Activated CD8-positive, alpha-beta memory T cell treated with anti-CD3 and anti-CD28 coated beads for 48 hours (primary cell): ENCODE data around the gene RAPGEF1.

ENCODE experiments used
- DNase-seq, 3 experiments: peaks; one replicate each; pipeline ENCODE4 v3.0.0-alpha.2; 2020; ENCODE audit warnings: low read depth in 2 of 3, low spot score in 2 of 3

The RAPGEF1 gene

DNA sequence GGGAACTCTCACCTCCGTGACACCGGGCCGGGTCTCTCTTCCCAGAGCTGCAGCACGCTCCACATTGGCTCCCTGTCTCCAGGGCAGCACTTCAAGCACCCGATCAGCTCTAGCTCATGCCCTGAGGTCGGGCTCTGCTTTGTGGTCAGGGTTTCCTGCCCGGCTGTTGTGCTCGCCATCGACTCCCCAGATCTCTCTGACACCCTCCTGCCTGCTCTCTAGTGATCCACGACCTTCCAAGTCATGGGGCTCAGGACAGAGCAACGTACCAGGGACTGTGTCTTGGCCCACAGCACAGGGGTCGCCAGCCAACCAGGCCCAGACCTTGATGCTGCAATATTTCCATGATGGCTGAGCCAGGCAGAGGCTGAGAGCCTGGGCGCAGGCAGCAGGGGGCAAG, 149.4 kb downstream of the RAPGEF1 start:
- DNase-seq = no peak

DNA sequence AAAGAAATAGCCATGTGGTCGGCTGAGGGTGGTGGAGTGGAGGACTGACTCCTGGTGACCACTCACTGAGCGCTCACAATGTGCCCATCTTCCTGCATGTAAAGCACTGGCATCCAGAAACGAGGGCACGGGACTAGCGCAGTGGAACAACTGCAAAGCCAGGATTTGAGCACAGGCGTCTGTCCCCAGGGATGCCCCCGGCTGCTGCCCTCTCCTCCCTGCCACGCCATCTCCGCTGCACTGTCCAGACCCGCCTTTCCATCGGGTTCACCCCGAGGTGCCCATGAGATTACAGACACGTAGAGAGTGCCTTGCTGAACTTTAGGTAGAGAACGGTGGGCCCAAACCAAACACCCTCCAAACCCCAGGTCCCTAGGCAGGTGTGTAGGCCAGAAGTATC, 149.9 kb downstream of the RAPGEF1 start:
- no peak for DNase-seq

DNA sequence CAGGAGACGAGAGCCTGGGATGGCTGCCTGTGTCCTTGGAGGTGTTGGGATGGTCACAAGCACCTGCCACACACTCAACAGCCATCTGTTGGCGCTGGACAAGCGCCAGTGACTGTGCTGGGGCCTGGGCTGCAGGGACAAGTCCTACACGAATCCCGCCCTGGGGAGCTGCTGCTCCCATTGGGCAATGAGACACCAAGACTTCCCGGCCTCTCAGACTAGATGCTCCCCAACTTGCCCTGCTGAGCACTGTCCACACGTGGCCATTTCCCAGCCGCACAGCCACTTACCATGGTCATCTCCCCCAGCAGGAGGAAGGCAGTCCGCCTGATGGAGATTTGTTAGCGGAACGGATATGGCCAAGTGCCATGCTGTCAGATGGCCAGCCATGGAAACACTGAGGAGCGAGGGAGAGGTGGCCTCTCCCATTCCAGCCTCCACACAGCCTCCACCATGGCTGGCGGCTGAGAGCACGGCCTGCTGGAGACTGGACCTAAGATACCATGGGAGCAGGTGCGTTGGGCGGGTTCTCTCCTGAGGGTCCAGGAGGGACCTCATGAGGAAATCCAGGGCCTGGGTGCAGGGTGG, 150.7 kb downstream of the RAPGEF1 start:
- DNase-seq = no peak

DNA sequence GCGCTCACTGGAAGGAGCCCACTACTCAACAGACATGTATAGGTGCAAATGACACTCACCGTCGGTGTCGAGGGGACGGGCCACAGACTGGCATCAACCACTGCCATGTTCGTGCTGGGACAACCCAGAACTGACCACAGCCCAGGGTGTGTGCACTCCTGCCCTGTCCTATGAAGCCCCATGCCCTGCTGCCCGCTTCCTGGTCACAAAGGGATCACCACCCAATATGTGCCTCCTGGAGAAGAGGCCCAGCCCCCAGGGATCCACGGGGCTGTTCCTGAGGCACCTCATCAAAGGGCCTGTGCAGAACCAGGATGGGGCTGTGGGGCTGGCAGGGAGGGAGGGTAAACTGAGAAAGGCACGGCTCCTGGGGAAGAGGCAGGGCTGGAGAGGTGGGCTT, 151.5 kb downstream of the RAPGEF1 start:
- no peak for DNase-seq

- no peak for DNase-seq
Observed at GRCh38 chr9:131587906-131588305, 152.0 kb downstream of the RAPGEF1 start.

GRCh38 chr9:131587331-131587730, 152.5 kb downstream of the RAPGEF1 start:
- no peak for DNase-seq

- no peak for DNase-seq
Observed at GRCh38 chr9:131585375-131585774, 154.5 kb downstream of the RAPGEF1 start.

DNA sequence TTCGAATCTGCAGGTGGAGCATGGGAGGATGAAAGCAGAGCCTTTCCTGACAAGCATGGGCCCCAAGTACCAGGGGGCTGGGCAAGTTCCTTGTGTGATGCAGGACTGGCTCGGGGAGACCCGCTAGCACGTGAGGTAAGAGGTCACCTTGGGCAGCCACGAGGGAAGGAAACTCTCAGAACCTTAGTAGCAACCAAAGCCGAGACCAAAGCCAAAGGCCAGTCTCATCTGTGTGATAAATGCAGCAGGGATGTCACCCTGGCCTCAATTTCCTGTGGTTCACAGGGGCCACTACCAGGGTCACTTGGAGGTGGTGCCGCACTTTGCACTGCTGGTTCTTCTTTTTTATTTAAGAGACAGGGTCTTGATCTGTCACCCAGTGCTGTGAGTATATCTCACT, 155.0 kb downstream of the RAPGEF1 start:
- no peak for DNase-seq

- DNase-seq = no peak
Observed at GRCh38 chr9:131583836-131584555, 155.9 kb downstream of the RAPGEF1 start.

DNA sequence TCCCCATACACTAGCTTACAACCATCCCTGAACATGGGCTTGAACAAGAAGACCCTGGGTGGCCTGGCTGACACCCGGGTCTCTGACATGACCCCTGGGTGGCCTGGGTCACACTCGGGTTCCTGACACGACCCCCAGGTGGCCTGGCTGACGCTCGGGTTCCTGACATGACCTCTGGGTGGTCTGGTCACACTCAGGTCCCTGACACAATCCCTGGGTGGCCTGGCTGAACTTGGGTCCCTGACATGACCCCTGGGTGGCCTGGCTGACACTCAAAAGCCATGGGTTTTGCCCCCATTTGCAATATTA, 156.6 kb downstream of the RAPGEF1 start:
- DNase-seq = no peak

DNA sequence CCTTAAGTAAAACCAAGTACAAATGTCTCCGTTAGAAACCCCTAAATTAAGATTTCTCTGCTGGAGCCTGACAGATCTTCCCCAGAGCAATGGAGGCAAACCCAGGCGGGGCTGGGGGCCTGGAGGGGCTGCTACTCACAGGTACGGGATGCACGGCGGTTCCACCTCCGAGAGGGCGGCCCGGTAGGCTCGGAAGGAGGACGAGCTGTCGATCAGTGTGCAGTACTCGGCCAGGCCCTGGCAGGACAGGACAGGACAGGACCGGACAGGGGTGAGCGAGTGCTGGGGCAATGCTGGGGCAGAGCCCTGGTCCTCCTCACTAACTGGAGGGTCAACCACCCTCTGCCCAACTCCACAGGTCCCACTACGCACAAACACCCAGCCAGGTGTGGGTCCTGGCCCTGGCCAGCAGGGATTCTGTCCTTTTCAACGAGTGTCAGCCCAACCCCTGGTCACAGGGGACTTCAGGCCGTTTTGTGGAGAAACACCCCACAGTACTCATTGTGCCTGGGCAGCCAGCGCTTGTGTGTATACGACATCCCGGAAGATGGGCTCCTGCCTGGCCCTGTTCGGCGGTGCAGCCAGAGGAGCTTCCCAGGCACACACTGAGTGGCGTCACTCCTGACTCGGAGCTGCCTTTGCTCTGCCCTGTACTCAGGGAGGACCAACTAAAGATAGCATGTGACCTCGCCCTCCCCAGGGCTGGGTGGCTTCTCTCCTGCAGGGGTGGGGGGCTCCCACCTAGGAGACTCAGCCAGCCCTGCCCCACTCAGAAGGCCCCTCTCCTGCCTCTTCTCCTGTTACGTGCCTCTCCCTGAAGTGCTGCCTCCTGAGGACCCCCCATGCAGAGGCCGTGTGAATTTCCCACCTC, 157.2 kb downstream of the RAPGEF1 start:
- no peak for DNase-seq

DNA sequence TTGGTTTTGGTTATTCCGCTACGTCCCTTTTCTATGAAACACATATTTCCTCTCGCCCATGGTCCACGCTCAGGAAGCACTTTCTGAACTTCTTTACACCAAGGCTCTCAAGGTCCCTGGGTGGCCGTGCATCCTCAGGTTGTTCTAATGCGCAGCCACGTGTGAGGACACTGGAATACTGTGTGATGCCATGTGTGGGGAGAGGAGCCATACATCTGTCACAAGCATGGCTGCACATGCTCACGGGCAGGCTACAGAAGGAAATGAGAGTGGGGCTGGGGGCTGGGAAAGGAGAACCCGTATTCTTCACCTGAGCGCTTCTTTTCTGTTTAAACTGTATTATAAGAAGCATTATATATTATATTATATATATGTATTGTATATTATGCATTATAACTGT, 157.8 kb downstream of the RAPGEF1 start:
- DNase-seq = no peak

- no peak for DNase-seq
Observed at GRCh38 chr9:131580358-131580757, 159.5 kb downstream of the RAPGEF1 start.

DNA sequence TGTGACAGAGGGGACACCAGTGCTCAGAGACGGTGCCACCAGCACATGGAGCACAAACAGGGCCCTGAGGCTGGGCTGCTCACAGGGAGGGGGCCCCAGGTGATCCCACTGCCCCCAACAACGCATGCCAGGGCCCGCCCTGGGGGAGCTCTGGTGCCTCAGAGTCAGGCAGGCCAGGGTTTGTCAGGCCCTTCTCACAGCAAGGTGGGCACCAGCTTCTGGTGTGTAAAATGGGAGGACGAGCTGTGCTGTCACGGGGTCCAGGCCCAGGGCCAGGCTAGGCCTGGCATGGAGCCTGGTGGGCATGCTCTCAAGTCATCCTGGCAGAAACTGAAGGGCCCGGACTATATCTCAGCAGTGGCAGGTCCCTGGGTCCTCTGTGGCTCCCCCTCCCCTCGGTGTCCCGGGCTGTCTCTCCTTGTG, 160.1 kb downstream of the RAPGEF1 start:
- DNase-seq = no peak

DNA sequence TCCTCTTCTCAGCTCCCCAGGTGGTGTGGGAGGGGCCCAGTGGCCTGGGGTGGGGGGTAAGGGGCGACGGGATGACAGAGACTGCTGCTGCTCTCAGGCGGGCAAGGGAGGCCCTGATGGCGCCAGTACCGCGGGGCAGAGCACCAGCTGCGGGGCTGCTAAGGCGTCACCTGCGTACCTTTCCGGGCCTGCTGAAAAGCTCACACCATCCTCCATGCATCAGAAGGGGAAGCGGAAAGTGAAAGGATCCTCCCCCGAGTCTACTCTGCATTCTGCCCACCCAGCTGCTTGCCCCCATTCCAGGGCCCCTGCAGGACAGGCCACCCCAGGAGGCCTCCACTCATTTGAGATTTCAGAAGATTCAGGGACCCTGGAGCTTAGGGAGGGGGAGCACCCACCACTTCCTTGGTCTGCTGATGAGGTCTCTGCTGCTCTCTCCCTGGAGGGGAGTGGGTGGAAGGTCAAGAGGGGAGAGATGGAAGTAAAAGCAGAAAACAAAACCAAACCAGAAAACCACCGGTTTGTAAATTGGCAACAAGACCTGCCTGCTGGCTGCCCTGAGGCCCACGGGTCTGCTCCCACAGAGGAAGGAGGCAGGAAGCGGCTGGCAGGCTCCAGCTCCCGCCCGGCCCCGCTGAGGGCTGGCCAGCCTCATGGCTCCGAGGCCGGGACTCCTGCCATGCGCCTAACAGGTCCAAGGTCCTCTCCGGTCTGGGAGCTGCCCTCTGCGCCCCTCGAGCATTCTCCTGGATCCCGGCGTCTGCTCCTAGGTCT, 161.0 kb downstream of the RAPGEF1 start:
- no peak for DNase-seq

DNA sequence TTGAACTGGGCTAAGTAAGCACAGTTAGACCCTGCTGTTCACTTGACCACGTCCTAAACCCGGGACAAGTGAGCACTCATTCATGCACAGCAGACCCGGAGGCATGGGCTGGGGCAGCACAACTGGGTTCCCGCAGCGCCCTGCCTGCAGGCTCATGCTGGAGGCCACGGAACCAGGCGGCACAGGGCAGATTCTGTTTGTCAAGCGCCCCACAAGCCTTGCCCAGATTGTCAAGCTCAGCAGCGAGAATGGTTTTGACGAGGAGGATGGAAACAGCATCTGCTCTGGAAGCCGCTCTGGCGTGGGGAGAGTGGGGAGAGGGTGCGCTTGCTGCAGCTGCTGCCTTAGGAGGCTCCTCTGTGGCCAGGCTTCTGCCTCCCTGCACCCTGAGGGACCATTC, 161.9 kb downstream of the RAPGEF1 start:
- DNase-seq = no peak

DNA sequence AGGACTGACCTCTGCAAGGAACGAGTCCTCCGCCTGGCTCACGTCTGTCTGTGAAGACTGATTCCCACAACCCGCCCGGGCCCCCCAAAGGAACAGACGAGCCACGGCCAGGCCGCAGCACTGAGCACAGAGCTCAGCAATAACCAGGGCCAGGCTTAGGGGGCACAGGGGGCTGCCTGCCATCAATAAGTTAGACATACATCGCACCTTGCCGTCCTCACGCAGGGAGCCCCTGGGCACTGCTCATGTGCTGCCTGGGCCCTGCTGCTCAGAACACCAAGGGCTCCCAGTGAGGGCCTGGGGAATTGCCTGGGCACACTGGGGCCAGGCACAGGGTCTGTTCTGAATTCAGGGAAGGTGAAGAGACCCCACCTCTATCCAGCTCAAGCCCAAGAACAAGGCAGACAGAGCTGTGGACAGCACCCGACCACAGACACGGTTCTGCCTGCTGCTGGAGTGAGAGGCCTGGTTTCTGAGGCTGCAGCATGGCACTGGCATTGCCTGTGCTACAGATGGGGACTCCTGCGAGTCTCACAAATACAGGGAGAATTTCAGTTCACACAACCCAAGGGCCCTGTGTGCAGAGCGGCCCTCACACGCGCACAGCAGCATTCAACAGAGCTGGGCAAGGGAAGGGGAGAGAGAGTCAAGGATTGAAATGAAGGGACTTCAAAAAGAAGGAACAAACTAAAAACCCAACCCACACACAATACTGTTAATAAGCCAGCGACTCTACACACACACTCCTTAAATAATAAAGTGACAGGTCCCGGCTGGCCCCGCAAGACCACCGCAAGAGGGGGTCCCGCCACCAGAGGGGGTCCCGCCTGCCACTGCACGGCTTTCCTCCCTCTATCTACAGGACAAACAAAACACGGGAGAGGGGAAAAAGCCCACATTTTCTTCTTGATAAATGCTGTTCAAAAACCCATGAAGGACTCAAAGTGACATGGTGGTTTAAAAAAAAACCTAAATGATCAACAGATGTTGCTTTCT, 162.6 kb downstream of the RAPGEF1 start:
- no peak for DNase-seq

GRCh38 chr9:131575946-131576853, 163.7 kb downstream of the RAPGEF1 start:
- no peak for DNase-seq
